ENCODE results near the gene CTNNA2.

- TF ChIP-seq YY1 (IDR thresholded peaks at IDR 0.05; ENCODE audit: low read depth, low read length) = no peak
- no peak for TF ChIP-seq SRF (IDR thresholded peaks at IDR 0.05; ENCODE audit: low read depth, low read length)
- TF ChIP-seq CTCF (IDR thresholded peaks at IDR 0.05; ENCODE audit: control extremely low read depth in 1 of 3, insufficient read depth in 1 of 3, low read depth in 1 of 3, low read length in 3 of 3) = no peak
These were observed 969.4 kb downstream of the CTNNA2 start for GRCh38 chr2:80482276-80482675.

Measured in H1 (cell line).